HCT116 (cell line): ENCODE measurements around the gene CTBP1. TPM values are rescaled to one million over a fixed set of nuclear protein-coding genes. Genes with fewer than 3 reads are reported as not detected.

Experiments used
- ATAC-seq: fragments of 200-7000 bp; cut with Tn5 transposase; 2 replicates; pipeline ENCODE4 v1.9.1; 2020; ENCODE audit warnings: mild to moderate bottlenecking, moderate library complexity
- BruUV-seq: library from RNA; stranded (reverse); fragments of 400-500 nt; replicated peaks from 2 replicates; lab custom pipeline; 2021; lab: Mats Ljungman, UMichigan
- CTCF ChIA-PET: fragments of 300-600 bp; sonication (Branson Sonifier 250); formaldehyde crosslinking; loops from one replicate; lab custom pipeline; 2021; ENCODE audit warnings: antibody characterized with exemption; lab: Charles Lee
- POLR2A ChIA-PET: fragments of 300-600, 350-600 bp; sonication (Branson Sonifier 250); formaldehyde crosslinking; loops from one replicate; lab custom pipeline; 2021; ENCODE audit warnings: antibody characterized with exemption; lab: Charles Lee
- RAD21 ChIA-PET, 2 experiments: fragments of 300-600 bp; sonication (Branson Sonifier 250); formaldehyde crosslinking; loops; one replicate each; lab custom pipeline; 2023; ENCODE audit warnings: low total read pairs in 2 of 2; ENCODE audit not compliant: uncharacterized antibody in 2 of 2, unreplicated experiment in 2 of 2, low non-redundant PET in 1 of 2; lab: Charles Lee
- DNase-seq: peaks from one replicate; pipeline ENCODE4 v3.0.0-alpha.2; 2010; ENCODE audit warnings: low read depth, low spot score
- H2AFZ ChIP-seq: fragments of 200-600 bp; shearing (Covaris generic), sonication (generic); 2 replicates; pipeline ENCODE4 v1.6.1; 2017; ENCODE audit warnings: low read depth, mixed run types, mixed read lengths, antibody characterized with exemption, low read length; ENCODE audit not compliant: poor library complexity, severe bottlenecking
- H3K27ac ChIP-seq: 2 replicates; pipeline ENCODE4 v1.5.1; 2012; ENCODE audit warnings: low read depth, low read length
- H3K27me3 ChIP-seq: fragments of 200-600 bp; sonication (generic); 2 replicates; pipeline ENCODE4 v1.6.1; 2016; ENCODE audit warnings: mixed run types, low read length, mixed read lengths; ENCODE audit not compliant: insufficient read depth
- H3K36me3 ChIP-seq, 2 experiments: fragments of 200-500 bp in 1 of 2; fragments of 200-600 bp in 1 of 2; sonication (Bioruptor generic) in 1 of 2; sonication (generic) in 1 of 2; 2 replicates each; pipeline versions ENCODE4 v1.5.1 to v1.6.1; 2014 to 2016; ENCODE audit warnings: low read length in 2 of 2, inconsistent platforms in 1 of 2, mixed read lengths in 1 of 2, mixed run types in 1 of 2; ENCODE audit not compliant: insufficient read depth in 2 of 2, control insufficient read depth in 1 of 2
- H3K4me1 ChIP-seq, 2 experiments: fragments of 200-600 bp in 1 of 2; sonication (generic) in 1 of 2; 2 replicates each; pipeline versions ENCODE4 v1.5.1 to v1.6.1; 2012 to 2017; ENCODE audit warnings: low read length in 2 of 2, inconsistent platforms in 1 of 2, mild to moderate bottlenecking in 1 of 2, mixed read lengths in 1 of 2, mixed run types in 1 of 2, moderate library complexity in 1 of 2; ENCODE audit not compliant: insufficient read depth in 2 of 2, control insufficient read depth in 1 of 2
- H3K4me2 ChIP-seq: fragments of 200-600 bp; sonication (generic); 2 replicates; pipeline ENCODE4 v1.6.1; 2017; ENCODE audit warnings: mixed run types, low read length, mixed read lengths
- H3K4me3 ChIP-seq, 2 experiments: fragments of 200-600 bp in 1 of 2; sonication (generic) in 1 of 2; replicated peaks in 1 of 2; 2 replicates each; pipeline ENCODE4 v1.5.1; 2011 to 2016; ENCODE audit warnings: low read length in 2 of 2, control low read depth in 1 of 2, low read depth in 1 of 2, mild to moderate bottlenecking in 1 of 2, mixed read lengths in 1 of 2, mixed run types in 1 of 2
- H3K79me2 ChIP-seq: fragments of 200-600 bp; sonication (generic); 2 replicates; pipeline ENCODE4 v1.6.1; 2017; ENCODE audit warnings: mild to moderate bottlenecking, mixed run types, low read length, moderate library complexity, mixed read lengths; ENCODE audit not compliant: insufficient read depth
- H3K9ac ChIP-seq: fragments of 200-600 bp; sonication (generic); 2 replicates; pipeline ENCODE4 v1.6.1; 2016; ENCODE audit warnings: low read length, mixed read lengths
- H3K9me2 ChIP-seq: fragments of 200-600 bp; sonication (generic), shearing (Covaris generic); 2 replicates; pipeline ENCODE4 v1.6.1; 2017; ENCODE audit warnings: mixed run types, mild to moderate bottlenecking, moderate library complexity; ENCODE audit not compliant: insufficient read depth
- H3K9me3 ChIP-seq, 2 experiments: fragments of 200-500 bp in 1 of 2; fragments of 200-600 bp in 1 of 2; sonication (Bioruptor generic) in 1 of 2; sonication (generic) in 1 of 2; 2 replicates each; pipeline ENCODE4 v1.6.1; 2014 to 2017; ENCODE audit warnings: low read length in 2 of 2, mixed read lengths in 2 of 2, inconsistent platforms in 1 of 2, low read depth in 1 of 2, mild to moderate bottlenecking in 1 of 2, mixed run types in 1 of 2, moderate library complexity in 1 of 2; ENCODE audit not compliant: control insufficient read depth in 1 of 2, insufficient read depth in 1 of 2
- H4K20me1 ChIP-seq: fragments of 200-600 bp; sonication (generic), shearing (Covaris generic); 2 replicates; pipeline ENCODE4 v1.6.1; 2017; ENCODE audit warnings: mixed run types, mild to moderate bottlenecking, moderate library complexity; ENCODE audit not compliant: insufficient read depth
- ATF3 ChIP-seq: IDR thresholded peaks from 2 replicates; pipeline ENCODE4 v1.6.1; 2012
- CBX3 ChIP-seq: IDR thresholded peaks from 2 replicates; pipeline ENCODE4 v1.6.1; 2012; ENCODE audit warnings: low read depth
- CEBPB ChIP-seq: IDR thresholded peaks from 2 replicates; pipeline ENCODE4 v1.6.1; 2012; ENCODE audit warnings: low read depth
- CTCF ChIP-seq, 3 experiments: fragments of 200-600 bp in 1 of 3; sonication (generic) in 1 of 3; IDR thresholded peaks in 2 of 3; conservative IDR thresholded peaks in 1 of 3; 2 replicates each; pipeline ENCODE4 v1.5.1; 2012 to 2017; ENCODE audit warnings: low read depth in 2 of 3, low read length in 2 of 3, antibody characterized with exemption in 1 of 3, borderline replicate concordance in 1 of 3, control low read depth in 1 of 3, mild to moderate bottlenecking in 1 of 3, mixed read lengths in 1 of 3, mixed run types in 1 of 3, moderate library complexity in 1 of 3; ENCODE audit not compliant: insufficient read depth in 1 of 3
- EGR1 ChIP-seq: IDR thresholded peaks from 2 replicates; pipeline ENCODE4 v1.6.1; 2012; ENCODE audit warnings: low read depth
- EZH2 ChIP-seq: fragments of 200-600 bp; sonication (generic); IDR thresholded peaks from 2 replicates; pipeline ENCODE4 v1.6.1; 2017; ENCODE audit warnings: antibody characterized with exemption, mixed run types
- FOSL1 ChIP-seq: IDR thresholded peaks from 2 replicates; pipeline ENCODE4 v1.6.1; 2012; ENCODE audit warnings: low read depth
- JUND ChIP-seq: IDR thresholded peaks from 2 replicates; pipeline ENCODE4 v1.6.1; 2012
- POLR2A ChIP-seq: IDR thresholded peaks from 2 replicates; pipeline ENCODE4 v1.7.0; 2011; ENCODE audit warnings: borderline replicate concordance; ENCODE audit not compliant: insufficient read depth, insufficient read length; ENCODE audit errors: extremely low read depth
- POLR2AphosphoS5 ChIP-seq: IDR thresholded peaks from 2 replicates; pipeline ENCODE4 v1.6.1; 2011; ENCODE audit warnings: mild to moderate bottlenecking, low read depth, low read length, moderate library complexity
- SIN3A ChIP-seq: IDR thresholded peaks from 2 replicates; pipeline ENCODE4 v1.6.1; 2012; ENCODE audit warnings: low read depth
- SP1 ChIP-seq: IDR thresholded peaks from 2 replicates; pipeline ENCODE4 v1.6.1; 2012; ENCODE audit warnings: low read depth
- SRF ChIP-seq: IDR thresholded peaks from 2 replicates; pipeline ENCODE4 v1.6.1; 2012; ENCODE audit warnings: low read depth
- TCF7L2 ChIP-seq: IDR thresholded peaks from 2 replicates; pipeline ENCODE4 v1.7.0; 2011; ENCODE audit warnings: borderline replicate concordance, inconsistent platforms; ENCODE audit not compliant: insufficient read depth, insufficient read length; ENCODE audit errors: extremely low read depth
- YY1 ChIP-seq: IDR thresholded peaks from 2 replicates; pipeline ENCODE4 v1.6.1; 2011; ENCODE audit warnings: low read length, low read depth, moderate library complexity, mild to moderate bottlenecking; ENCODE audit not compliant: insufficient replicate concordance; ENCODE audit errors: extremely low read depth
- ZBTB33 ChIP-seq: IDR thresholded peaks from 2 replicates; pipeline ENCODE4 v1.6.1; 2011; ENCODE audit warnings: mild to moderate bottlenecking, low read length, moderate library complexity; ENCODE audit not compliant: insufficient replicate concordance; ENCODE audit errors: extremely low read depth
- ZFX ChIP-seq: fragments of 450-650 bp; IDR thresholded peaks from 2 replicates; pipeline ENCODE4 v1.6.1; 2017
- ZNF274 ChIP-seq: fragments of 200-500 bp; sonication (Bioruptor generic); IDR thresholded peaks from 2 replicates; pipeline ENCODE4 v1.6.1; 2014; ENCODE audit warnings: mild to moderate bottlenecking, low read depth, low read length, inconsistent platforms
- intact Hi-C: fragments of 100-400 bp; cut with micrococcal nuclease; formaldehyde crosslinking; loops from 2 replicates; pipeline ENCODE4 v1.10.0; 2022
- total RNA-seq: library from RNA; stranded (reverse); gene quantifications from one replicate; pipeline ENCODE4 v1.2.1, GENCODE V29; 2021; ENCODE audit not compliant: unreplicated experiment

Gene CTBP1
- total RNA-seq, 1 experiment from 2014 or later, result 175 TPM

GRCh38 chr4:1217366-1217765 is 31.6 kb downstream of the CTBP1 start (continued):
- TF ChIP-seq SP1 (no peak), ZBTB33 (no peak), EZH2 (no peak)

GRCh38 chr4:1216869-1217294 is 32.0 kb downstream of the CTBP1 start:
- POLR2A ChIA-PET, result no interaction called here
- RAD21 ChIA-PET, result no interaction called here
- Histone ChIP-seq H4K20me1 (no peaks in the 10 kb centered on the region), H3K9me3 (no peaks in the 10 kb centered on the region), H3K79me2 (peaks cover 17% of the 10 kb centered on the region; the same call in 1 of the 2 replicates), H2AFZ (no peak overlapping the region), H3K4me2 (no peak overlapping the region), H3K4me1 (no peaks in the 10 kb centered on the region), H3K4me3 (no peak overlapping the region), H3K27ac (no peak overlapping the region), H3K36me3 (peaks cover 18 to 27% of the 10 kb centered on the region in 2 experiments; a peak in 3 of 4 replicates), H3K9me2 (no peaks in the 10 kb centered on the region), H3K27me3 (no peaks in the 10 kb centered on the region), H3K9ac (no peak overlapping the region)
- ATAC-seq (no peak), DNase-seq (no peak)
- TF ChIP-seq CBX3, result no peak
- no peak for TF ChIP-seq EGR1
- TF ChIP-seq POLR2A, result no peak
- no peak for TF ChIP-seq SRF
- TF ChIP-seq ZBTB33, result no peak
- TF ChIP-seq ATF3, result no peak
- TF ChIP-seq ZFX, result no peak
- no peak for TF ChIP-seq ZNF274
- no peak for TF ChIP-seq FOSL1
- TF ChIP-seq CTCF (IDR thresholded peaks at IDR 0.05 in 2 of 3, conservative IDR thresholded peaks at IDR 0.05 in 1 of 3; ENCODE audit: borderline replicate concordance in 1 of 3, insufficient read depth in 1 of 3, low read depth in 2 of 3, low read length in 2 of 3), result no peak
- no peak for TF ChIP-seq EZH2
- TF ChIP-seq SIN3A, result no peak
- TF ChIP-seq JUND, result no peak
- TF ChIP-seq YY1, result no peak
- TF ChIP-seq POLR2AphosphoS5, result no peak
- no peak for TF ChIP-seq TCF7L2
- no peak for TF ChIP-seq CEBPB
- CTCF ChIA-PET, result no interaction called here
- intact Hi-C loops, result no loop called here
- BruUV-seq, result no TSS peak
